ENCODE data around the gene KMT2A. TPM values are rescaled to one million over a fixed set of nuclear protein-coding genes. Genes with fewer than 3 reads are reported as not detected.
"Not testable (repeated sequence)": the region's sequence is repeated elsewhere in the genome, so short reads cannot be mapped to it uniquely, and the experiment has no call there.

Gene KMT2A
- total RNA-seq, 1 experiment from 2014 or later, result 52.0 TPM

DNA sequence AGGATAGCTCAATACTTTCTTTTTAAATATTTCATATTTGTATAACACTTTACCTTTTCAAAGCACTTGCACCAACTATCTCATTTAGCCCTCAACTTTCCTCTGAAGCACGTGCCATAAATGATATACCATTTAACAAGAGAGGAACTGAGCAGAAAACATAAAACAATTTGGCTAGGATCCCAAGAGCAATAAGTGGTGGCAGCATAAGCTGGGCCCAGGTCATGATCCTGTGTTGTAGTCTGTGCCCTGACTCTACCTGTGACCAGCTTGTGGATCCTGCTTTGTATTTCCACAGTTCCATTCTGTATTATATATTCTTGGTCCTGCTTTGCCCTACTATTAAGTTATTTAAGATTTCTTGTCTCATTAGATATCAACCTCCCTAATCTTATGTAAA is 23.4 kb upstream of the KMT2A start:
- Mint-ChIP-seq H3K9me3 (ENCODE audit: unreplicated experiment) (no peaks in the 10 kb centered on the region), H3K4me1 (ENCODE audit: insufficient read depth, unreplicated experiment) (no peaks in the 10 kb centered on the region), H3K27ac (ENCODE audit: low read depth, unreplicated experiment) (no peak overlapping the region), H3K27me3 (ENCODE audit: insufficient read depth, unreplicated experiment) (no peaks in the 10 kb centered on the region), H3K36me3 (ENCODE audit: insufficient read depth, unreplicated experiment) (peaks cover 27% of the 10 kb centered on the region), H3K4me3 (ENCODE audit: unreplicated experiment) (no peak overlapping the region)
- ChIA-PET POLR2A (interaction anchor here (0.7 to 1.8 kb wide), 5 partner anchors 8 to 148 kb away, joined by 3 to 9 read pairs (median 3); partner anchors contain the start of gene KMT2A), CTCF (interaction anchor here (1.1 kb wide), 2 partner anchors 11 to 12 kb away, joined by 3 read pairs; no protein-coding TSS in a partner anchor)
- DNase-seq (ENCODE audit: unreplicated experiment), result no peak
- intact Hi-C loops (cut with micrococcal nuclease), result no loop called here
- TF ChIP-seq, protein P1, sequence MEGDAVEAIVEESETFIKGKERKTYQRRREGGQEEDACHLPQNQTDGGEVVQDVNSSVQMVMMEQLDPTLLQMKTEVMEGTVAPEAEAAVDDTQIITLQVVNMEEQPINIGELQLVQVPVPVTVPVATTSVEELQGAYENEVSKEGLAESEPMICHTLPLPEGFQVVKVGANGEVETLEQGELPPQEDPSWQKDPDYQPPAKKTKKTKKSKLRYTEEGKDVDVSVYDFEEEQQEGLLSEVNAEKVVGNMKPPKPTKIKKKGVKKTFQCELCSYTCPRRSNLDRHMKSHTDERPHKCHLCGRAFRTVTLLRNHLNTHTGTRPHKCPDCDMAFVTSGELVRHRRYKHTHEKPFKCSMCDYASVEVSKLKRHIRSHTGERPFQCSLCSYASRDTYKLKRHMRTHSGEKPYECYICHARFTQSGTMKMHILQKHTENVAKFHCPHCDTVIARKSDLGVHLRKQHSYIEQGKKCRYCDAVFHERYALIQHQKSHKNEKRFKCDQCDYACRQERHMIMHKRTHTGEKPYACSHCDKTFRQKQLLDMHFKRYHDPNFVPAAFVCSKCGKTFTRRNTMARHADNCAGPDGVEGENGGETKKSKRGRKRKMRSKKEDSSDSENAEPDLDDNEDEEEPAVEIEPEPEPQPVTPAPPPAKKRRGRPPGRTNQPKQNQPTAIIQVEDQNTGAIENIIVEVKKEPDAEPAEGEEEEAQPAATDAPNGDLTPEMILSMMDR (IDR thresholded peaks at IDR 0.05; ENCODE audit: unreplicated experiment), result no peak
- no TSS peak for BruUV-seq (replicated peaks)

GRCh38 chr11:118415062-118415738 is 21.1 kb upstream of the KMT2A start:
- H3K4me1 Mint-ChIP-seq (ENCODE audit: insufficient read depth, unreplicated experiment), result no peaks in the 10 kb centered on the region
- no peak for DNase-seq (ENCODE audit: unreplicated experiment)
- no TSS peak for BruUV-seq (replicated peaks)
- no peak overlapping the region for H3K27ac Mint-ChIP-seq (ENCODE audit: low read depth, unreplicated experiment)
- TF ChIP-seq, protein P1 (IDR thresholded peaks at IDR 0.05; ENCODE audit: unreplicated experiment), result no peak
- H3K9me3 Mint-ChIP-seq (ENCODE audit: unreplicated experiment), result no peaks in the 10 kb centered on the region
- H3K4me3 Mint-ChIP-seq (ENCODE audit: unreplicated experiment), result no peak overlapping the region
- ChIA-PET CTCF (interaction anchor here (0.6 kb wide), 1 partner anchor 27 kb away, joined by 3 read pairs; no protein-coding TSS in a partner anchor), POLR2A (interaction anchor here (0.6 to 1.7 kb wide), 9 partner anchors 9 to 43 kb away, joined by 3 to 17 read pairs (median 3); partner anchors contain the start of gene KMT2A)
- peaks cover 5% of the 10 kb centered on the region for H3K36me3 Mint-ChIP-seq (ENCODE audit: insufficient read depth, unreplicated experiment)
- intact Hi-C loops (cut with micrococcal nuclease), result no loop called here
- no peaks in the 10 kb centered on the region for H3K27me3 Mint-ChIP-seq (ENCODE audit: insufficient read depth, unreplicated experiment)

- intact Hi-C loops (cut with micrococcal nuclease), result no loop called here
- H3K27me3 Mint-ChIP-seq (ENCODE audit: insufficient read depth, unreplicated experiment), result no peaks in the 10 kb centered on the region
- no peak overlapping the region for H3K27ac Mint-ChIP-seq (ENCODE audit: low read depth, unreplicated experiment)
- no peak overlapping the region for H3K4me3 Mint-ChIP-seq (ENCODE audit: unreplicated experiment)
- POLR2A ChIA-PET, result interaction anchor here (0.7 to 1.7 kb wide), 8 partner anchors 9 to 43 kb away, joined by 3 to 17 read pairs (median 3); partner anchors contain the start of gene KMT2A
- CTCF ChIA-PET, result interaction anchor here (0.6 to 0.9 kb wide), 2 partner anchors 59 to 157 kb away, joined by 4 read pairs; no protein-coding TSS in a partner anchor
- BruUV-seq (replicated peaks), result no TSS peak
- no peaks in the 10 kb centered on the region for H3K9me3 Mint-ChIP-seq (ENCODE audit: unreplicated experiment)
- peak; percentile 84 for DNase-seq (ENCODE audit: unreplicated experiment)
- TF ChIP-seq, protein P1 (IDR thresholded peaks at IDR 0.05; ENCODE audit: unreplicated experiment), result no peak
- peaks cover under 1% of the 10 kb centered on the region for H3K36me3 Mint-ChIP-seq (ENCODE audit: insufficient read depth, unreplicated experiment)
- no peaks in the 10 kb centered on the region for H3K4me1 Mint-ChIP-seq (ENCODE audit: insufficient read depth, unreplicated experiment)
Observed at GRCh38 chr11:118415739-118416068, 20.6 kb upstream of the KMT2A start.

GRCh38 chr11:118416900-118417299 is 19.4 kb upstream of the KMT2A start:
- POLR2A ChIA-PET, result interaction anchor here (1.2 to 2.2 kb wide), 4 partner anchors 8 to 19 kb away, joined by 3 to 17 read pairs (median 8); partner anchors contain the start of gene KMT2A
- H3K27ac Mint-ChIP-seq (ENCODE audit: low read depth, unreplicated experiment); DNase-seq (ENCODE audit: unreplicated experiment); intact Hi-C loops (cut with micrococcal nuclease); H3K4me1 Mint-ChIP-seq (ENCODE audit: insufficient read depth, unreplicated experiment); H3K4me3 Mint-ChIP-seq (ENCODE audit: unreplicated experiment); H3K36me3 Mint-ChIP-seq (ENCODE audit: insufficient read depth, unreplicated experiment); H3K9me3 Mint-ChIP-seq (ENCODE audit: unreplicated experiment); H3K27me3 Mint-ChIP-seq (ENCODE audit: insufficient read depth, unreplicated experiment); BruUV-seq (replicated peaks): not testable (repeated sequence)
- CTCF ChIA-PET, result interaction anchor here (0.6 to 0.9 kb wide), 2 partner anchors 68 to 158 kb away, joined by 4 read pairs; no protein-coding TSS in a partner anchor

Data from MCF 10A (cell line).